Neural cell (in vitro differentiated cells): Measurements from ENCODE around the gene TM9SF4.

ENCODE experiments used
- CTCF ChIP-seq: fragments of 450-650 bp; IDR thresholded peaks from 2 replicates; pipeline ENCODE4 v1.5.1; 2014; ENCODE audit warnings: antibody characterized with exemption, mild to moderate bottlenecking, moderate library complexity; ENCODE audit not compliant: poor library complexity, severe bottlenecking
- EZH2 ChIP-seq: fragments of 200-600, 300-800 bp; shearing (Covaris generic), sonication (generic); IDR thresholded peaks from 2 replicates; pipeline ENCODE4 v1.6.1; 2014; ENCODE audit warnings: antibody characterized with exemption, low read length, borderline replicate concordance, mild to moderate bottlenecking; ENCODE audit not compliant: insufficient read depth, poor library complexity, severe bottlenecking
- POLR2AphosphoS5 ChIP-seq: IDR thresholded peaks from 2 replicates; pipeline ENCODE4 v1.6.1; 2012

GRCh38 chr20:32153771-32154170 is 44.3 kb downstream of the TM9SF4 start:
- TF ChIP-seq CTCF (no peak), POLR2AphosphoS5 (no peak), EZH2 (no peak)
